CD4-positive, alpha-beta T cell treated with Interleukin-6 for 4 hours (primary cell): Measurements from ENCODE around the gene SNAP25.

ENCODE experiments used
- DNase-seq: peaks from one replicate; pipeline ENCODE4 v3.0.0-alpha.2; 2020; ENCODE audit warnings: mixed read lengths

Gene SNAP25

DNA sequence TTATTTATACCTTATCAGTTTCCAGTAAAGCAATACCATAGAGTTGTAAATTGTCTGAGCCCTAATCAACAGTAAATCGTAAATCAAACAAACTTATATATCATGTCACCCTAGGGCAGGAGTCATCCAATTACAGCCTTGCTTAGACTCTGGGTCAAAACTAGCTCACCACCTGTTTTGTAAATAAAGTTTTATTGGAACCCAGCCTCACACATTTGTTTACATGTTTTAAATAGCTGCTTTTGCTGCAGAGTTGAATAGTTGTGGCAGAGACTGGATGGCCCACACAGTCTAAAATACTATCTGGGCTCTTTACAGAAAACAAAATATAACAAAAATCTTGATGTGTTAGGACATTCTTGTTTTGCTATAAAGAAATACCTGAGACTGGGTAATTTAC lies 121.0 kb downstream of the SNAP25 start:
- no peak for DNase-seq

- DNase-seq, result no peak
These were observed 123.5 kb downstream of the SNAP25 start for GRCh38 chr20:10342152-10342551.

GRCh38 chr20:10344953-10345352 lies 126.3 kb downstream of the SNAP25 start:
- DNase-seq, result no peak

- DNase-seq, result no peak
These were observed 128.7 kb downstream of the SNAP25 start for GRCh38 chr20:10347086-10347880.

DNA sequence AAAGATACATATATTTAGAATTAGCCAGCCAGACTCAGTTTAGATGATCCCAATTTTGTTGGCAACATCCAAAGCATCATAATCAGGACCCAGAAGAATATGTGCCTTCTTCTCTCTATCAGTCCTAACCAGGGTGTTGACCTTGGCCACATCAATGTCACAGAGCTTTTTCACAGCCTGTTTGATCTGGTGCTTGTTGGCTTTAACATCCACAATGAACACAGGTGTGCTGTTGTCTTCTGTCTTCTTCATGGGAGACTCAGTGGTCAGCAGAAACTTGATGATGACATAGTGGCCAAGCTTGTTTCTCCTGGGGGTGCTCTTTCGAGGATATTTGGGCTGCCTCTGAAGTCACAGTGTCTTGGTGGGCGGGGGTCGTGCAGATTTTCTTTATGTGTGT lies 130.5 kb downstream of the SNAP25 start:
- DNase-seq, result no peak

DNA sequence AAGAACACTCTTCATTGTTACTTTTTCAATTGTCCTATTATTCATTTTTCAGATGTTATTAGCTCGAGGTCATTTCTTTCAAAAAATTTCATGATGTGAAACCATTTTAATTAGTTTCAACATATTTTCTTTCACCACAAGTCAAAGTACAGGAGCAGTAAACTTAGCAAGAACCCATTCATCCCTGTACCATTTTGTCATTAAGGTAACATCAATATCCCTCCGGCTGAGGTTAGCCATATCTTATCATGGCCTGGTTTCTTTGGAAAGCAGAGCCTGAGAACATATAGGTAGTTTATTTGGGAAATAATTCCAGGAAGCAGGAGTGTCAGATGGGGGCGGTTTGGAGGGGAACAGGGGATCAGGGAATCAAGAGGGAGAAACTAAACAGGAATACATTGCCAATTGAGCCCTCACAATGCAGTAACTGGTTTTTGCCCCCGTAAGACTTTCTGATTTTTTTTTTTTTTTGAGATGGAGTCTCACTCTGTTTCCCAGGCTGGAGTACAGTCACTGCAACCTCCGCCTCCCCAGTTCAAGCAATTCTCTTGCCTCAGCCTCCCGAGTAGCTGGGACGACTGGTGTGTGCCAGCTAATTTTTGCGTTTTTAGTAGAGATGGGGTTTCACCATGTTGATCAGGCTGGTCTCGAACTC lies 131.7 kb downstream of the SNAP25 start:
- DNase-seq, result no peak

- no peak for DNase-seq
These were observed 134.5 kb downstream of the SNAP25 start for GRCh38 chr20:10352934-10353824.

DNA sequence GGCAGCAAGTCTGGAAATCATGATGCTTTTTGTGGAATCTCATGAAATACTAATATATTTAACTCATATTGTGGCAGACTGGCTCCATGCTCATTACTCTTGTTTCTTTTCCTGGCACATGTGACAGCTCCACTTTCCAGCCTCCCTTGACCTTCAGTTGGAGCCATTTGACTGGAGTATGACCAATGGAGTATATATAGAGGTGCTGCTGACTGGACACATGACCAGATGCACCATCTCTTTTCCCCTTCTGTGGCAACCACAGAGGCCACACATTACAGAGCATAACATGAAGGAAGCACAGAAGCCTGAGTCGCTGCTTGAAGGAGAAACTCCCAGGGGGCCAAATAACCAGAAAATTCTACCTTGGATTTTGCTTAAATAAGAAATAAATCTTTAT lies 138.0 kb downstream of the SNAP25 start:
- no peak for DNase-seq
